Measurements from ENCODE around the gene ZNF490. TPM values are rescaled to one million over a fixed set of nuclear protein-coding genes. Genes with fewer than 3 reads are reported as not detected.

Gene ZNF490
- total and polyA plus RNA-seq, 10 of the 15 experiments (the other 5 are each of a cell fraction or from before 2014, with no cell fraction given) = 0.57 to 8.4 (median 3.2) TPM

DNA sequence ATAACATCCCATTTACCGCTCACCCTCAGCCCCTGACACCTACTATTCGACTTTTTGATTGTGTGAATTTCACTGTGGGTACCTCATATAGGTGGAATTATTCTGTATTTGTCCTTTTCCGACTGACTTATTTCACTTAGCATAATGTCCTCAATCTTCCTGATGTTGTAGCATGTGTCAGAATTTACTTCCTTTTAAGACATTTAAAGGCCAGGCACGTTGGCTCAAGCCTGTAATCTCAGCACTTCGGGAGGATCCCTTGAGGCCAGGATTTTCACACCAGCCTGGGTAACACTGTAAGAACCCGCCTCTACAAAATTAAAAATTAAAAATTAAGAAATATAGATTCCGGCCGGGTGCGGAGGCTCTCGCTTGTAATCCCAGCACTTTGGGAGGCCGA is 13.0 kb downstream of the ZNF490 start:
- in situ Hi-C loops (cut with MboI) (no loop called here), intact Hi-C loops (cut with micrococcal nuclease; ENCODE audit: unreplicated experiment) (no loop called here)
- BruUV-seq (replicated peaks) = no TSS peak
- no peak overlapping the region for H3K4me3 ChIP-seq
- TF ChIP-seq, protein P1, sequence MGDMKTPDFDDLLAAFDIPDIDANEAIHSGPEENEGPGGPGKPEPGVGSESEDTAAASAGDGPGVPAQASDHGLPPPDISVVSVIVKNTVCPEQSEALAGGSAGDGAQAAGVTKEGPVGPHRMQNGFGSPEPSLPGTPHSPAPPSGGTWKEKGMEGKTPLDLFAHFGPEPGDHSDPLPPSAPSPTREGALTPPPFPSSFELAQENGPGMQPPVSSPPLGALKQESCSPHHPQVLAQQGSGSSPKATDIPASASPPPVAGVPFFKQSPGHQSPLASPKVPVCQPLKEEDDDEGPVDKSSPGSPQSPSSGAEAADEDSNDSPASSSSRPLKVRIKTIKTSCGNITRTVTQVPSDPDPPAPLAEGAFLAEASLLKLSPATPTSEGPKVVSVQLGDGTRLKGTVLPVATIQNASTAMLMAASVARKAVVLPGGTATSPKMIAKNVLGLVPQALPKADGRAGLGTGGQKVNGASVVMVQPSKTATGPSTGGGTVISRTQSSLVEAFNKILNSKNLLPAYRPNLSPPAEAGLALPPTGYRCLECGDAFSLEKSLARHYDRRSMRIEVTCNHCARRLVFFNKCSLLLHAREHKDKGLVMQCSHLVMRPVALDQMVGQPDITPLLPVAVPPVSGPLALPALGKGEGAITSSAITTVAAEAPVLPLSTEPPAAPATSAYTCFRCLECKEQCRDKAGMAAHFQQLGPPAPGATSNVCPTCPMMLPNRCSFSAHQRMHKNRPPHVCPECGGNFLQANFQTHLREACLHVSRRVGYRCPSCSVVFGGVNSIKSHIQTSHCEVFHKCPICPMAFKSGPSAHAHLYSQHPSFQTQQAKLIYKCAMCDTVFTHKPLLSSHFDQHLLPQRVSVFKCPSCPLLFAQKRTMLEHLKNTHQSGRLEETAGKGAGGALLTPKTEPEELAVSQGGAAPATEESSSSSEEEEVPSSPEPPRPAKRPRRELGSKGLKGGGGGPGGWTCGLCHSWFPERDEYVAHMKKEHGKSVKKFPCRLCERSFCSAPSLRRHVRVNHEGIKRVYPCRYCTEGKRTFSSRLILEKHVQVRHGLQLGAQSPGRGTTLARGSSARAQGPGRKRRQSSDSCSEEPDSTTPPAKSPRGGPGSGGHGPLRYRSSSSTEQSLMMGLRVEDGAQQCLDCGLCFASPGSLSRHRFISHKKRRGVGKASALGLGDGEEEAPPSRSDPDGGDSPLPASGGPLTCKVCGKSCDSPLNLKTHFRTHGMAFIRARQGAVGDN (IDR thresholded peaks at IDR 0.05) = no peak
- no peak for TF ChIP-seq ZNF207 (IDR thresholded peaks at IDR 0.05; ENCODE audit: borderline replicate concordance)
- no peak for TF ChIP-seq PAX5 (IDR thresholded peaks at IDR 0.05; ENCODE audit: borderline replicate concordance, low read depth, low read length)
- TF ChIP-seq IKZF1 (conservative IDR thresholded peaks at IDR 0.05) = no peak
- ATAC-seq = no peak
- H3K79me2 ChIP-seq (ENCODE audit: control insufficient read depth, insufficient read depth, low read length) = no peaks in the 10 kb centered on the region
- POLR2A ChIA-PET = no interaction called here
- H2AFZ ChIP-seq (ENCODE audit: control insufficient read depth, low read depth, low read length) = no peak overlapping the region
- no peaks in the 10 kb centered on the region; the same call in 2 of the 3 replicates for H3K9me3 ChIP-seq (replicated peaks; ENCODE audit: control insufficient read depth, insufficient read depth, low read length)
- RAD21 ChIA-PET (ENCODE audit: unreplicated experiment) = interaction anchor here (0.6 kb wide), 1 partner anchor 1989 kb away, joined by 3 read pairs; no protein-coding TSS in a partner anchor
- no peak overlapping the region for H3K4me2 ChIP-seq (ENCODE audit: control insufficient read depth, insufficient read depth)
- SMC1A ChIA-PET (ENCODE audit: uncharacterized antibody, unreplicated experiment) = interaction anchor here (0.6 kb wide), 1 partner anchor 200 kb away, joined by 4 read pairs; no protein-coding TSS in a partner anchor
- DNase-seq (ENCODE audit: low read depth, low spot score) = no peak
- peaks cover 0 to 1% of the 10 kb centered on the region in 2 experiments; a peak in 2 of 4 replicates for H3K36me3 ChIP-seq (ENCODE audit: control insufficient read depth in 2 of 2, insufficient read depth in 2 of 2, low read length in 1 of 2)
- no peak overlapping the region for H3K27ac ChIP-seq (ENCODE audit: control insufficient read depth, insufficient read depth)
- no peak overlapping the region for H3K9ac ChIP-seq (ENCODE audit: control insufficient read depth, insufficient read depth, low read length)
- H3K27me3 ChIP-seq (replicated peaks in 1 of 2; ENCODE audit: control insufficient read depth in 2 of 2, insufficient read depth in 2 of 2, low read length in 1 of 2) = no peaks in the 10 kb centered on the region
- CTCF ChIA-PET = no interaction called here
- no peaks in the 10 kb centered on the region for H4K20me1 ChIP-seq (ENCODE audit: control insufficient read depth, insufficient read depth)
- H3K4me1 ChIP-seq (ENCODE audit: control insufficient read depth, insufficient read depth, low read length) = no peaks in the 10 kb centered on the region
- WGBS (ENCODE audit: insufficient coverage, insufficient replicate concordance, low lambda C conversion rate, missing lambda C conversion rate) = 93% methylated on average over 11 of the region's 11 CpGs
- FAIRE-seq = no peak

Data from GM12878 (cell line).